Mesenchymal stem cell (in vitro differentiated cells and primary cell): ENCODE data around the gene ACAD8.
A peak's percentile ranks its signal among the peaks of the same experiment; 100 is the strongest.

Source experiments
- DNase-seq: peaks from one replicate; pipeline ENCODE4 v3.0.0-alpha.2; 2013
- H2AFZ ChIP-seq: one replicate; pipeline ENCODE4 v1.6.1; 2013; ENCODE audit warnings: low read depth, mild to moderate bottlenecking, control low read depth, inconsistent platforms, low read length, moderate library complexity
- H2AK5ac ChIP-seq: 2 replicates; pipeline ENCODE4 v1.6.1; 2013; ENCODE audit warnings: low read length, moderate library complexity, mild to moderate bottlenecking, inconsistent platforms; ENCODE audit not compliant: severe bottlenecking
- H2BK120ac ChIP-seq: one replicate; pipeline ENCODE4 v1.6.1; 2013; ENCODE audit warnings: low read depth, mild to moderate bottlenecking, inconsistent platforms, low read length, moderate library complexity
- H2BK12ac ChIP-seq, 2 experiments: one replicate each; pipeline ENCODE4 v1.6.1; 2013; ENCODE audit warnings: inconsistent platforms in 2 of 2, low read length in 2 of 2, mild to moderate bottlenecking in 2 of 2, moderate library complexity in 2 of 2, control low read depth in 1 of 2
- H2BK15ac ChIP-seq: one replicate; pipeline ENCODE4 v1.6.1; 2013; ENCODE audit warnings: mild to moderate bottlenecking, low read depth, inconsistent platforms; ENCODE audit not compliant: poor library complexity, severe bottlenecking
- H2BK5ac ChIP-seq: 2 replicates; pipeline ENCODE4 v1.6.1; 2013; ENCODE audit warnings: low read depth, mild to moderate bottlenecking, low read length, control low read depth, inconsistent platforms; ENCODE audit not compliant: poor library complexity, severe bottlenecking
- H3K14ac ChIP-seq, 2 experiments: one replicate each; pipeline ENCODE4 v1.6.1; 2013; ENCODE audit warnings: inconsistent platforms in 2 of 2, low read length in 2 of 2, control low read depth in 1 of 2, mild to moderate bottlenecking in 1 of 2, moderate library complexity in 1 of 2
- H3K18ac ChIP-seq, 2 experiments: one replicate each; pipeline ENCODE4 v1.6.1; 2013; ENCODE audit warnings: inconsistent platforms in 2 of 2, low read length in 2 of 2, control low read depth in 1 of 2, low read depth in 1 of 2, mild to moderate bottlenecking in 1 of 2
- H3K23ac ChIP-seq, 2 experiments: one replicate each; pipeline ENCODE4 v1.6.1; 2013; ENCODE audit warnings: inconsistent platforms in 2 of 2, low read length in 2 of 2, mild to moderate bottlenecking in 2 of 2, moderate library complexity in 2 of 2, control low read depth in 1 of 2
- H3K27ac ChIP-seq: 2 replicates; pipeline ENCODE4 v1.5.1; 2013; ENCODE audit warnings: mild to moderate bottlenecking, moderate library complexity, low read length, control low read depth, inconsistent platforms; ENCODE audit not compliant: poor library complexity, severe bottlenecking
- H3K27me3 ChIP-seq, 2 experiments: 2 replicates each; pipeline versions ENCODE4 v1.6.1 to v1.7.0; 2013; ENCODE audit warnings: low read length in 2 of 2, mild to moderate bottlenecking in 2 of 2, moderate library complexity in 2 of 2, control low read depth in 1 of 2, inconsistent platforms in 1 of 2; ENCODE audit not compliant: control insufficient read depth in 1 of 2, insufficient read depth in 1 of 2
- H3K36me3 ChIP-seq, 2 experiments: 2 replicates each; pipeline versions ENCODE4 v1.6.1 to v1.7.0; 2013; ENCODE audit warnings: low read length in 2 of 2, control low read depth in 1 of 2, inconsistent platforms in 1 of 2, low read depth in 1 of 2, mild to moderate bottlenecking in 1 of 2; ENCODE audit not compliant: insufficient read depth in 2 of 2, control insufficient read depth in 1 of 2
- H3K4ac ChIP-seq, 2 experiments: one replicate each; pipeline ENCODE4 v1.6.1; 2013; ENCODE audit warnings: inconsistent platforms in 2 of 2, low read length in 2 of 2, mild to moderate bottlenecking in 2 of 2, moderate library complexity in 2 of 2, control low read depth in 1 of 2, low read depth in 1 of 2
- H3K4me1 ChIP-seq: 2 replicates; pipeline ENCODE4 v1.6.1; 2013; ENCODE audit warnings: low read depth, low read length, control low read depth; ENCODE audit not compliant: control insufficient read depth, insufficient read depth
- H3K4me2 ChIP-seq: 2 replicates; pipeline ENCODE4 v1.6.1; 2013; ENCODE audit warnings: low read length, mild to moderate bottlenecking, inconsistent platforms; ENCODE audit not compliant: poor library complexity, severe bottlenecking
- H3K4me3 ChIP-seq, 2 experiments: 2 replicates each; pipeline versions ENCODE4 v1.5.1 to v1.7.0; 2013; ENCODE audit warnings: low read length in 2 of 2, mild to moderate bottlenecking in 2 of 2, control low read depth in 1 of 2, low read depth in 1 of 2; ENCODE audit not compliant: insufficient read depth in 1 of 2
- H3K79me1 ChIP-seq: replicated peaks from 2 replicates; pipeline ENCODE4 v1.6.1; 2013; ENCODE audit warnings: mild to moderate bottlenecking, control low read depth, low read length, inconsistent platforms; ENCODE audit not compliant: poor library complexity, severe bottlenecking
- H3K9ac ChIP-seq: 2 replicates; pipeline ENCODE4 v1.7.0; 2013; ENCODE audit warnings: mild to moderate bottlenecking, low read length, moderate library complexity
- H3K9me3 ChIP-seq: 2 replicates; pipeline ENCODE4 v1.7.0; 2013; ENCODE audit warnings: mild to moderate bottlenecking, low read length; ENCODE audit not compliant: control insufficient read depth
- H4K8ac ChIP-seq: one replicate; pipeline ENCODE4 v1.6.1; 2013; ENCODE audit warnings: inconsistent platforms, mild to moderate bottlenecking, low read length, moderate library complexity
- H4K91ac ChIP-seq: one replicate; pipeline ENCODE4 v1.6.1; 2013; ENCODE audit warnings: mild to moderate bottlenecking, low read length, inconsistent platforms
- WGBS: methylation state at CpG from one replicate; pipeline ENCODE4 v1.1.7; 2013; ENCODE audit warnings: mixed read lengths; 5-methylcytosine and 5-hydroxymethylcytosine counted together

ACAD8 gene

GRCh38 chr11:134246100-134246499 is 7.3 kb upstream of the ACAD8 start:
- Histone ChIP-seq H3K18ac (no peak overlapping the region), H3K27ac (no peak overlapping the region), H3K36me3 (peaks cover 63 to 99% of the 10 kb centered on the region in 2 experiments), H3K9me3 (no peaks in the 10 kb centered on the region), H2BK12ac (no peak overlapping the region), H2AFZ (no peak overlapping the region), H3K27me3 (no peaks in the 10 kb centered on the region), H2AK5ac (no peak overlapping the region), H4K91ac (no peak overlapping the region), H4K8ac (no peak overlapping the region), H3K4me1 (no peaks in the 10 kb centered on the region), H3K4ac (no peak overlapping the region), H3K4me3 (no peak overlapping the region), H3K23ac (no peak overlapping the region), H3K14ac (no peak overlapping the region), H2BK120ac (no peak overlapping the region), H3K79me1 (peaks cover 9% of the 10 kb centered on the region), H3K9ac (no peak overlapping the region), H2BK5ac (no peak overlapping the region), H2BK15ac (no peak overlapping the region), H3K4me2 (no peak overlapping the region)
- DNase-seq = no peak
- 97% methylated on average over 11 of the region's 11 CpGs for WGBS

- Histone ChIP-seq H3K4ac (no peak overlapping the region), H2BK15ac (no peak overlapping the region), H2BK5ac (no peak overlapping the region), H2BK12ac (no peak overlapping the region), H4K91ac (no peak overlapping the region), H2AK5ac (no peak overlapping the region), H3K4me1 (no peaks in the 10 kb centered on the region), H3K36me3 (peaks cover 57 to 98% of the 10 kb centered on the region in 2 experiments), H3K18ac (no peak overlapping the region), H2AFZ (no peak overlapping the region), H3K27me3 (no peaks in the 10 kb centered on the region), H4K8ac (no peak overlapping the region), H3K9me3 (no peaks in the 10 kb centered on the region), H3K27ac (no peak overlapping the region), H3K14ac (no peak overlapping the region), H2BK120ac (no peak overlapping the region), H3K4me3 (no peak overlapping the region), H3K9ac (no peak overlapping the region), H3K4me2 (no peak overlapping the region), H3K23ac (no peak overlapping the region), H3K79me1 (peaks cover 4% of the 10 kb centered on the region)
- no peak for DNase-seq
- WGBS = 96% methylated on average over 1 of the region's 4 CpGs
These were observed 6.7 kb upstream of the ACAD8 start for GRCh38 chr11:134246678-134247077.

- H3K23ac ChIP-seq = no peak overlapping the region
- H2BK15ac ChIP-seq = no peak overlapping the region
- H3K9ac ChIP-seq = peak overlapping the region; percentile 17
- H3K27ac ChIP-seq = no peak overlapping the region
- no peak overlapping the region for H3K14ac ChIP-seq
- no peak overlapping the region for H3K4ac ChIP-seq
- peaks cover 9% of the 10 kb centered on the region for H3K79me1 ChIP-seq
- no peak overlapping the region for H2BK120ac ChIP-seq
- no peak for DNase-seq
- WGBS = 95% methylated on average over 6 of the region's 7 CpGs
- H4K91ac ChIP-seq = no peak overlapping the region
- no peak overlapping the region for H2BK12ac ChIP-seq
- peaks cover 1% of the 10 kb centered on the region for H3K4me1 ChIP-seq
- no peak overlapping the region for H2AK5ac ChIP-seq
- peaks cover 37 to 75% of the 10 kb centered on the region in 2 experiments for H3K36me3 ChIP-seq
- no peak overlapping the region for H2BK5ac ChIP-seq
- H3K27me3 ChIP-seq = no peaks in the 10 kb centered on the region
- no peaks in the 10 kb centered on the region for H3K9me3 ChIP-seq
- no peak overlapping the region for H3K4me3 ChIP-seq
- no peak overlapping the region for H2AFZ ChIP-seq
- no peak overlapping the region for H4K8ac ChIP-seq
- no peak overlapping the region for H3K4me2 ChIP-seq
- H3K18ac ChIP-seq = no peak overlapping the region
These were observed 4.4 kb upstream of the ACAD8 start for GRCh38 chr11:134248910-134249480.

GRCh38 chr11:134250246-134250645 is 3.1 kb upstream of the ACAD8 start:
- H2AFZ ChIP-seq = no peak overlapping the region
- H4K91ac ChIP-seq = no peak overlapping the region
- no peak overlapping the region for H2BK5ac ChIP-seq
- no peaks in the 10 kb centered on the region for H3K9me3 ChIP-seq
- no peak overlapping the region for H4K8ac ChIP-seq
- H3K4me2 ChIP-seq = no peak overlapping the region
- no peaks in the 10 kb centered on the region for H3K27me3 ChIP-seq
- H3K9ac ChIP-seq = no peak overlapping the region
- H3K14ac ChIP-seq = no peak overlapping the region
- H3K4ac ChIP-seq = no peak overlapping the region
- peaks cover 1% of the 10 kb centered on the region for H3K4me1 ChIP-seq
- H3K23ac ChIP-seq = no peak overlapping the region
- DNase-seq = no peak
- H2BK12ac ChIP-seq = no peak overlapping the region
- no peak overlapping the region for H3K4me3 ChIP-seq
- H3K36me3 ChIP-seq = peaks cover 27 to 62% of the 10 kb centered on the region in 2 experiments
- H2AK5ac ChIP-seq = no peak overlapping the region
- no peak overlapping the region for H3K18ac ChIP-seq
- H2BK15ac ChIP-seq = no peak overlapping the region
- 100% methylated on average over 1 of the region's 3 CpGs for WGBS
- H2BK120ac ChIP-seq = no peak overlapping the region
- H3K27ac ChIP-seq = no peak overlapping the region
- H3K79me1 ChIP-seq = peaks cover 9% of the 10 kb centered on the region
